PC-3 (cell line): ENCODE data around the gene DLGAP1. TPM values are rescaled to one million over a fixed set of nuclear protein-coding genes. Genes with fewer than 3 reads are reported as not detected.

Source experiments
- ATAC-seq: fragments of 200-7000 bp; cut with Tn5 transposase; 2 replicates; pipeline ENCODE4 v1.9.1; 2020; ENCODE audit warnings: mild to moderate bottlenecking, moderate library complexity
- BruUV-seq: library from RNA; stranded (reverse); fragments of 400-500 nt; replicated peaks from 2 replicates; lab custom pipeline; 2021; lab: Mats Ljungman, UMichigan
- CTCF ChIA-PET: fragments of 300-600 bp; sonication (Branson Sonifier 250); formaldehyde crosslinking; loops from one replicate; lab custom pipeline; 2022; ENCODE audit warnings: antibody characterized with exemption; lab: Charles Lee
- POLR2A ChIA-PET: fragments of 300-600 bp; sonication (Branson Sonifier 250); formaldehyde crosslinking; loops from one replicate; lab custom pipeline; 2022; ENCODE audit warnings: antibody characterized with exemption; ENCODE audit not compliant: unreplicated experiment; lab: Charles Lee
- DNase-seq: peaks from one replicate; pipeline ENCODE4 v3.0.0-alpha.2; 2015
- H2AFZ ChIP-seq: fragments of 300-600 bp; sonication (generic); 2 replicates; pipeline ENCODE4 v1.6.0; 2016; ENCODE audit warnings: antibody characterized with exemption, low read length
- H3F3A ChIP-seq: fragments of 300-600 bp; sonication (generic); one replicate; pipeline ENCODE4 v1.6.0; 2017; ENCODE audit warnings: antibody characterized with exemption, low read length, control low read depth, mild to moderate bottlenecking; ENCODE audit not compliant: unreplicated experiment
- H3K27ac ChIP-seq: fragments of 300-600 bp; sonication (generic); 2 replicates; pipeline ENCODE4 v1.5.1; 2016; ENCODE audit warnings: mild to moderate bottlenecking, low read length
- H3K27me3 ChIP-seq: fragments of 300-600 bp; sonication (generic); 2 replicates; pipeline ENCODE4 v1.6.1; 2016; ENCODE audit warnings: low read length, mixed read lengths
- H3K36me3 ChIP-seq: fragments of 300-600 bp; sonication (generic); 2 replicates; pipeline ENCODE4 v1.6.1; 2016; ENCODE audit warnings: low read depth, mixed run types, low read length, mixed read lengths
- H3K4me1 ChIP-seq: fragments of 300-600 bp; sonication (generic); 2 replicates; pipeline ENCODE4 v1.5.1; 2016; ENCODE audit warnings: low read length; ENCODE audit not compliant: insufficient read depth
- H3K4me2 ChIP-seq: fragments of 300-600 bp; sonication (generic); 2 replicates; pipeline ENCODE4 v1.6.0; 2016; ENCODE audit warnings: low read length
- H3K4me3 ChIP-seq: fragments of 300-600 bp; sonication (generic); 2 replicates; pipeline ENCODE4 v1.5.1; 2016; ENCODE audit warnings: mild to moderate bottlenecking, low read length, mixed read lengths
- H3K79me2 ChIP-seq: fragments of 300-600 bp; sonication (generic); 2 replicates; pipeline ENCODE4 v1.6.1; 2017; ENCODE audit warnings: low read length, mixed read lengths
- H3K9ac ChIP-seq: fragments of 300-600 bp; sonication (generic); 2 replicates; pipeline ENCODE4 v1.6.0; 2016; ENCODE audit warnings: mild to moderate bottlenecking, low read length
- H3K9me2 ChIP-seq: fragments of 300-600 bp; sonication (generic); replicated peaks from 2 replicates; pipeline ENCODE4 v1.6.1; 2016; ENCODE audit warnings: mixed run types, low read length, mixed read lengths
- H3K9me3 ChIP-seq: fragments of 300-600 bp; sonication (generic); 2 replicates; pipeline ENCODE4 v1.6.1; 2016; ENCODE audit warnings: low read length, mixed read lengths
- H4K20me1 ChIP-seq: fragments of 300-600 bp; sonication (generic); 2 replicates; pipeline ENCODE4 v1.6.1; 2016; ENCODE audit warnings: low read length, mixed read lengths
- CTCF ChIP-seq: fragments of 300-600 bp; sonication (generic); conservative IDR thresholded peaks from 2 replicates; pipeline ENCODE4 v1.5.1; 2017; ENCODE audit warnings: antibody characterized with exemption, low read depth, mild to moderate bottlenecking, low read length
- EZH2 ChIP-seq: fragments of 300-600 bp; sonication (generic); IDR thresholded peaks from one replicate; pipeline ENCODE4 v1.6.1; 2017; ENCODE audit warnings: antibody characterized with exemption, mild to moderate bottlenecking, low read length; ENCODE audit not compliant: unreplicated experiment
- EZH2phosphoT487 ChIP-seq: fragments of 300-600 bp; sonication (generic); IDR thresholded peaks from 2 replicates; pipeline ENCODE4 v1.6.1; 2018; ENCODE audit warnings: mild to moderate bottlenecking, antibody characterized with exemption, low read length, borderline replicate concordance
- intact Hi-C: fragments of 100-400 bp; cut with micrococcal nuclease; formaldehyde crosslinking; loops from 2 replicates; pipeline ENCODE4 v1.9.0; 2023
- total RNA-seq: library from RNA; depleted of rRNA; stranded (reverse); fragments of >200 nt; gene quantifications from 2 replicates; pipeline ENCODE4 v1.2.3, GENCODE V29; 2014

Gene DLGAP1
- total RNA-seq, 1 experiment from 2014 or later: not detected

DNA sequence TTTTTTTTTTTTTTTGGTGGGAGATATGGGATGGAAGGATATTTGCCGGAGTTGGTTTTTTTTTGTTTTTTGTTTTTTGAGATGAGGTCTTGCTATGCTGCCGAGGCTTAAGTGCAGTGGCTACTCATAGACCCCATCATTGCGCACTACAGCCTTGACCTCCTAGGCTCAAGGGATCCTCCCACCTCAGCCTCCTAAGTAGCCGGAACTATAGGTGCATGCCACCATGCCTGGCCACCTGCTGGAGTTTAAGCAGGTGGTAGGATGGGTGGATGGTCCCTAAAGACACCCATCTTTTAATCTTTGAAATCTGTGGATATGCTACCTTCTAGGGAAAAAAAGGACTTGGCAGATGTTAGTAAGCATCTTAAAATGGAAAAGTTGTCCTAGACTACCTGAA, 835.4 kb downstream of the DLGAP1 start:
- intact Hi-C loops: loop anchor here (5.0 kb wide), 1 partner anchor 48 kb away; no protein-coding TSS in a partner anchor
- Histone ChIP-seq H3K27me3 (no peaks in the 10 kb centered on the region), H3K4me1 (peaks cover 23% of the 10 kb centered on the region), H3K27ac (no peak overlapping the region), H3K9me3 (no peaks in the 10 kb centered on the region), H4K20me1 (no peaks in the 10 kb centered on the region), H3K79me2 (no peaks in the 10 kb centered on the region), H3K4me2 (no peak overlapping the region), H3K9me2 (no peaks in the 10 kb centered on the region), H3K36me3 (no peaks in the 10 kb centered on the region), H2AFZ (no peak overlapping the region), H3K4me3 (no peak overlapping the region), H3K9ac (no peak overlapping the region), H3F3A (peaks cover 8% of the 10 kb centered on the region)
- no TSS peak for BruUV-seq
- no peak for ATAC-seq
- DNase-seq: no peak
- ChIA-PET POLR2A (no interaction called here), CTCF (no interaction called here)
- TF ChIP-seq EZH2 (no peak), EZH2phosphoT487 (no peak), CTCF (no peak)

- Histone ChIP-seq H3K4me1 (peaks cover 18% of the 10 kb centered on the region), H3F3A (peaks cover 3% of the 10 kb centered on the region), H4K20me1 (no peaks in the 10 kb centered on the region), H2AFZ (no peak overlapping the region), H3K9me2 (no peaks in the 10 kb centered on the region), H3K9me3 (no peaks in the 10 kb centered on the region), H3K27me3 (no peaks in the 10 kb centered on the region), H3K27ac (no peak overlapping the region), H3K36me3 (no peaks in the 10 kb centered on the region), H3K4me2 (no peak overlapping the region), H3K79me2 (no peaks in the 10 kb centered on the region), H3K9ac (no peak overlapping the region), H3K4me3 (no peak overlapping the region)
- POLR2A ChIA-PET: no interaction called here
- DNase-seq: no peak
- TF ChIP-seq EZH2phosphoT487 (no peak), EZH2 (no peak), CTCF (no peak)
- ATAC-seq: no peak
- CTCF ChIA-PET: no interaction called here
- intact Hi-C loops: no loop called here
- no TSS peak for BruUV-seq
These were observed 835.9 kb downstream of the DLGAP1 start for GRCh38 chr18:3619222-3619621.

GRCh38 chr18:3616744-3617143, 838.4 kb downstream of the DLGAP1 start:
- ChIA-PET POLR2A (no interaction called here), CTCF (no interaction called here)
- TF ChIP-seq EZH2phosphoT487 (no peak), CTCF (no peak), EZH2 (no peak)
- H2AFZ ChIP-seq: no peak overlapping the region
- DNase-seq (no peak), ATAC-seq (no peak)
- H3K27me3 ChIP-seq: no peaks in the 10 kb centered on the region
- no peaks in the 10 kb centered on the region for H3K79me2 ChIP-seq
- no peak overlapping the region for H3K27ac ChIP-seq
- no peaks in the 10 kb centered on the region for H3K36me3 ChIP-seq
- H3K4me2 ChIP-seq: no peak overlapping the region
- no peaks in the 10 kb centered on the region for H3K9me2 ChIP-seq
- H3K4me3 ChIP-seq: no peak overlapping the region
- H3K9me3 ChIP-seq: no peaks in the 10 kb centered on the region
- no peaks in the 10 kb centered on the region for H3K4me1 ChIP-seq
- intact Hi-C loops: no loop called here
- no peaks in the 10 kb centered on the region for H4K20me1 ChIP-seq
- no TSS peak for BruUV-seq
- no peak overlapping the region for H3K9ac ChIP-seq
- H3F3A ChIP-seq: no peaks in the 10 kb centered on the region
